NCI-H510A treated with DMSO at 0.1 percent for 48 hours (cell line): ENCODE data around the gene KIDINS220.

Experiments used
- DNase-seq: peaks from one replicate; lab custom pipeline; 2025; lab: John Stamatoyannopoulos, UW

Gene KIDINS220

GRCh38 chr2:8805278-8806210 lies 31.9 kb downstream of the KIDINS220 start:
- no peak for DNase-seq

DNA sequence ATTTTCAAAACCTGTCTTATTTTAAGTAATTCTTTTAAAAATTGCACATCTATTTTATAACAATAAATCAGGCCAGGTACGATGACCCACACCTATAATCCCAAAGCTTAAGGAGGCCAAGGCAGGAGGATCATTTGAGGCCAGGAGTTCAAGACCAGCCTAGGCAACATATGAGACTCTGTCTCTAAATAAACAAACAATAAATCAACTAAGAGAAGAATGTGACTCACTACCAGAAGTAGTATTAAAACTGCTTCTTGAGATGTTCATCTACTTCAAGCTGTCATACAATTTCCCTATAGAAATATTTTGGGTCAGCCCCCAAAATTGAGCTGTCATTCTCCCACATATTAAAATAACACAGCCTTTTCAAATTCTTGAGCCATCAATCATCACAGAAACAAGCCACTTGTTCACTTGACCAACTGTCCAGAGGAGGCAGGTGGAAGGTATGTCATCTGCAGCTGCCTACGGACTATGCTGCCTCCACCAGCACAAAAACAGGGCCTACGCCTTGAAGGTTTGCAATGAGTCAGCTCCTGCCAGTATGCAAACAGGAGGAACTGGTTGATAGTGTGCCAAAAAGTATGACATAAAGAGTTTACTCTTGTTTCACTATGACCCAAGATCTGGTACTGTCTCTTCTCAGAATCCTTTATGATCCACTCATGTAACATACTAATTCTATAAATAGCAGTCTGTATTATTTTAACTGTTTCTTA lies 33.6 kb downstream of the KIDINS220 start:
- DNase-seq = peak; percentile 79

DNA sequence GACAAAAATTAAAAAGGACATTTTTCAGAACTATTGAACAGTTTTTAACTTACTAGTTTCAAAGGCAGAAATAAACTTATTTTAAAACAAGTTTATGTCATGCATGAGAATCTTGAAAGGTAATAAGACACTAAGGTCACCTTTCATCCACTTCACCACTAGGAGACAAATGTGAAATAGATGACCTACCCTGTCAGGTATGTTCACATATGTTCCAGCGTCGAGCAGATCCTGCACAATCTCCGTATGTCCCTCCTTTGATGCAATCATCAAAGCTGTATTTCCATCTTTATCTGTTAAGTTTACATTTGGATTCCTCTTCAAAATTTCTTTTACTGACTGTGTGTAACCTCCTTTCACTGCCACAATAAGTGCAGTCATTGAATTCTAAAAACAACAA lies 34.7 kb downstream of the KIDINS220 start:
- DNase-seq = no peak

DNA sequence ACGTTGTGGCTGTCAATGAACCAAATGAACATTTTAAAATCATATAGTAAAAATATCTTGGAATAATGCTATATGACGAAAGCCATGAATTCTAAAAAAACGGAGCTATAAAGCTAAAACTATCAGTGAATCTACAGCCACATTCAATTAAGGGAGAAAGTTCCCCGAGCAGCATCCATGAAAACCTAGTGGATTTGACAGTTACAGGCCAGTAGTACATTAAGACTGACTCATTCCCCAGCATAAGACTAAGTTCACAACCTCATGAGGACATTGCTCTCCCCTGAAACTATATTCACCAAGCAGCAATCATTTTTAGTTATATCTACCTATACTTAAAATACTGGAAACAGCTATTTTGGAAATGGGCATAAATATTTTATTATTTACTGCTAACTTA lies 36.6 kb downstream of the KIDINS220 start:
- no peak for DNase-seq

DNA sequence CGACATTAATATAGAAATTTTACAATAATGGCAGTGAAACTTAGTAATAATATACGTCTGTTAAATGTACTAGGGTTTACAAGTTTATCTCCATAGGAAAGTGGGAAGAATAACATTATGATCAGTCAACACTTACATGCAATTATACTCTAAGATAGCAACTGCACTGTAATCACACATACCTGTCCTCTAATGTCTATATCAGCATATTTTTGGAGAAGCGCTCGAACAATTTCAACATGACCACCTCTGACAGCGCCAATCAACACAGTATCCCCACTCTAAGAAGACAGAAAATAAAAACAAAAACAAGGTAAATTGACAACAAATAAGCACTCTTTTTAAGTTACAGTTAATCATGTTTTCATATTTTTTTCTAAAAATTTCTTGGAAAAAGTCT lies 37.2 kb downstream of the KIDINS220 start:
- no peak for DNase-seq

- no peak for DNase-seq
Observed at GRCh38 chr2:8799004-8799403, 38.4 kb downstream of the KIDINS220 start.

DNA sequence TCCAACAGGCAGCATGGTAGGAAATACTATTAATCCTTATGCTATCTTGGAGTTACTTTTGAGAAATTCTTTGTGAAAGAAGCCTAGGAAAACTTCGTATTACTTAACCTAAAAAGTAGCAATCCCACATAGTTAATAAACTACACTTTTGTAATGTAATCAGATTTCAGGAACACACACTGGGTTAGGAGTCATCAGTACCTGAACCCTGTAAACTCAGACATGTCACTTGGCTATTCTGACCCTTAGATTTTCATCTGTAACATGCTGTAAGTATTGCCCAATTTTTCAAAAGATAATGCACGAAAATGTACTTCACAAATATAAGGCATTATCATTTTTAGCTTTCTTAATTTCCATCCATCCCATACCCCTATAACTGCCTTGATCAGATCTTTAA lies 39.0 kb downstream of the KIDINS220 start:
- no peak for DNase-seq

GRCh38 chr2:8797682-8798081 lies 39.7 kb downstream of the KIDINS220 start:
- no peak for DNase-seq

- DNase-seq = no peak
Observed at GRCh38 chr2:8796878-8797550, 40.4 kb downstream of the KIDINS220 start.

- no peak for DNase-seq
Observed at GRCh38 chr2:8796315-8796848, 41.0 kb downstream of the KIDINS220 start.

- DNase-seq = no peak
Observed at GRCh38 chr2:8794923-8795825, 42.2 kb downstream of the KIDINS220 start.

GRCh38 chr2:8790739-8791162 lies 46.7 kb downstream of the KIDINS220 start:
- DNase-seq = no peak

- DNase-seq = no peak
Observed at GRCh38 chr2:8786463-8786862, 51.0 kb downstream of the KIDINS220 start.

- no peak for DNase-seq
Observed at GRCh38 chr2:8779795-8780671, 57.4 kb downstream of the KIDINS220 start.

DNA sequence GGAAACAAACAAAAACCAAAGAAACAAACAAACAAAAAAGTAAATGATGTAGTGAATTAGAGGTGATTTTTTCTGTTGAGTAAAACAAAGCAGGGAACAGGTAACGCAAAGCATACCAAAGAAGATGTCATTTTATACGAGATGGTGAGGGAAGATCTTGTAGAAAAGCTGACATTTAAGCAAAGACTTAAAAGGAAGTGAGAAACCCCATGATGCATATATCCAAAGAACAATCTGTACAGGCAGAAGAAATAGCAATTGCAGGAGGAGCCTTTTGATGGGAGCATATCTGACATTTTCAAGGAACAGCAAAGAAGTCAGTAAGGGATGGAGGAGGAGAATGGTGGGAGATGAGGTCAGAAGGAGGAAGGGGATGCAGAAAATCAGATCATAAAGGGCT lies 63.0 kb downstream of the KIDINS220 start:
- no peak for DNase-seq

- DNase-seq = no peak
Observed at GRCh38 chr2:8767324-8767723, 70.1 kb downstream of the KIDINS220 start.

- DNase-seq = peak; percentile 40
Observed at GRCh38 chr2:8761529-8762164, 75.8 kb downstream of the KIDINS220 start.

GRCh38 chr2:8756716-8757115 lies 80.7 kb downstream of the KIDINS220 start:
- no peak for DNase-seq

DNA sequence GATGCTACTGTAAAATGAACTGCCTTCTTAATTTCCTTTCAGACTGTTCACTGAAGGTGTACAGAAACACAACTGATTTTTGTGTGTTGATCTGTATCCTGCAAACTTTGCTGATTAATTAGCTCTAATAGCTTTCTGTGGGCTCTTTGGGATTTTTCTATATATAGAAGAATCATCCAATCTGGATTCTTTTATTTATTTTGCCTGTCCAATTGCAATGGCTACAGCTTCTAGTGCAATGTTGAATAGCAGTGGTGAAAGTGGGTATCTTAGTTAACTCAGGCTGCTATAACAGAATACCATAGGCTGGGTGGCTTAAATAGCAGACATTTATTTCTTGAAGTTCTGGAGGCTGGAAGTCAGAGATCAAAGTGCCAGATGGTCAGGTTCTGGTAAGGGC lies 81.2 kb downstream of the KIDINS220 start:
- no peak for DNase-seq
